MG63 (cell line): ENCODE data around the gene CD33. TPM values are rescaled to one million over a fixed set of nuclear protein-coding genes. Genes with fewer than 3 reads are reported as not detected.

Experiments used
- DNase-seq: peaks from one replicate; pipeline ENCODE4 v3.0.0-alpha.2; 2020
- H3K27me3 ChIP-seq: fragments of 250-450 bp; sonication (Bioruptor Pico); 2 replicates; pipeline ENCODE4 v1.5.1; 2020; ENCODE audit warnings: mild to moderate bottlenecking, moderate library complexity
- H3K36me3 ChIP-seq: fragments of 250-450 bp; sonication (Bioruptor Pico); 2 replicates; pipeline ENCODE4 v1.5.1; 2020; ENCODE audit warnings: mild to moderate bottlenecking, moderate library complexity
- H3K4me3 ChIP-seq: fragments of 250-450 bp; sonication (Bioruptor Pico); 2 replicates; pipeline ENCODE4 v1.5.1; 2020; ENCODE audit warnings: mild to moderate bottlenecking, moderate library complexity
- H3K9me3 ChIP-seq: fragments of 250-450 bp; sonication (Bioruptor Pico); 2 replicates; pipeline ENCODE4 v1.5.1; 2020; ENCODE audit warnings: mild to moderate bottlenecking, moderate library complexity
- total RNA-seq: library from RNA; depleted of rRNA; stranded (reverse); fragments of >200 nt; shearing (Covaris generic); gene quantifications from 2 replicates; pipeline ENCODE4 v1.2.3, GENCODE V29; 2014; ENCODE audit warnings: low replicate concordance; rRNA removed

Gene CD33
- total RNA-seq, 1 experiment from 2014 or later = 3.8 TPM

GRCh38 chr19:51277112-51277511, 52.2 kb downstream of the CD33 start:
- no peaks in the 10 kb centered on the region for H3K27me3 ChIP-seq
- no peak overlapping the region for H3K4me3 ChIP-seq
- no peaks in the 10 kb centered on the region for H3K9me3 ChIP-seq
- H3K36me3 ChIP-seq = no peaks in the 10 kb centered on the region
- no peak for DNase-seq

GRCh38 chr19:51282335-51282734, 57.5 kb downstream of the CD33 start:
- H3K36me3 ChIP-seq = no peaks in the 10 kb centered on the region
- no peak overlapping the region for H3K4me3 ChIP-seq
- no peaks in the 10 kb centered on the region for H3K9me3 ChIP-seq
- H3K27me3 ChIP-seq = peaks cover 13% of the 10 kb centered on the region
- no peak for DNase-seq

- Histone ChIP-seq H3K36me3 (no peaks in the 10 kb centered on the region), H3K4me3 (no peak overlapping the region), H3K27me3 (peaks cover 13% of the 10 kb centered on the region), H3K9me3 (no peaks in the 10 kb centered on the region)
- DNase-seq = no peak
Observed at GRCh38 chr19:51285682-51286081, 60.8 kb downstream of the CD33 start.

Other genes starting within 250 kb of the CD33 start
- gene KLK7, start 241.2 kb upstream of the CD33 start, total RNA-seq = 17.9 and 31.4 TPM in 2 replicates
- gene KLK8, start 223.5 kb upstream of the CD33 start, total RNA-seq = not detected in 2 replicates
- 1.5 and 7.0 TPM in 2 replicates for gene KLK10, start 205.4 kb upstream of the CD33 start, total RNA-seq
- gene KLK11, start 198.5 kb upstream of the CD33 start, total RNA-seq = not detected in 2 replicates
- gene KLK12, start 190.1 kb upstream of the CD33 start, total RNA-seq = not detected in 2 replicates
- not detected in 2 replicates for gene KLK13, start 160.0 kb upstream of the CD33 start, total RNA-seq
- gene KLK14, start 142.2 kb upstream of the CD33 start, total RNA-seq = not detected in 2 replicates
- 18.7 and 33.5 TPM in 2 replicates for gene CTU1, start 116.7 kb upstream of the CD33 start, total RNA-seq
- gene SIGLEC9, start 100.2 kb upstream of the CD33 start, total RNA-seq = not detected in 2 replicates
- not detected in 2 replicates for gene SIGLEC7, start 82.8 kb upstream of the CD33 start, total RNA-seq
- gene SIGLECL1, start 26.0 kb downstream of the CD33 start, total RNA-seq = not detected in 2 replicates
- not detected in 2 replicates for gene IGLON5, start 86.6 kb downstream of the CD33 start, total RNA-seq
- 0.10 and 0.95 TPM in 2 replicates for gene VSIG10L, start 117.1 kb downstream of the CD33 start, total RNA-seq
- 170 and 237 TPM in 2 replicates for gene ETFB, start 141.3 kb downstream of the CD33 start, total RNA-seq
- gene CLDND2, start 143.9 kb downstream of the CD33 start, total RNA-seq = not detected in 2 replicates
- gene NKG7, start 147.6 kb downstream of the CD33 start, total RNA-seq = not detected in 2 replicates
- not detected in 2 replicates for gene LIM2, start 162.9 kb downstream of the CD33 start, total RNA-seq
- gene C19orf84, start 165.5 kb downstream of the CD33 start, total RNA-seq = not detected in 2 replicates
- gene SIGLEC10, start 192.6 kb downstream of the CD33 start, total RNA-seq = not detected in 2 replicates
- not detected in 2 replicates for gene SIGLEC8, start 233.4 kb downstream of the CD33 start, total RNA-seq